C4-2B (cell line): ENCODE results near the gene C22orf39.
A peak's percentile ranks its signal among the peaks of the same experiment; 100 is the strongest.
"Not testable (repeated sequence)": the region's sequence is repeated elsewhere in the genome, so short reads cannot be mapped to it uniquely, and the experiment has no call there.

Source experiments
- H3K27ac ChIP-seq: fragments of 450-650 bp; 2 replicates; pipeline ENCODE4 v1.5.1; 2017
- ZFX ChIP-seq: fragments of 450-650 bp; IDR thresholded peaks from 2 replicates; pipeline ENCODE4 v1.6.1; 2017
- TF ChIP-seq, protein P1 (sequence below): fragments of 450-650 bp; conservative IDR thresholded peaks from 2 replicates; pipeline ENCODE4 v1.5.1; 2017; ENCODE audit warnings: mild to moderate bottlenecking

The C22orf39 gene

GRCh38 chr22:19440411-19441195 lies 6.9 kb downstream of the C22orf39 start:
- H3K27ac ChIP-seq, result no peak overlapping the region
- TF ChIP-seq, protein P1, sequence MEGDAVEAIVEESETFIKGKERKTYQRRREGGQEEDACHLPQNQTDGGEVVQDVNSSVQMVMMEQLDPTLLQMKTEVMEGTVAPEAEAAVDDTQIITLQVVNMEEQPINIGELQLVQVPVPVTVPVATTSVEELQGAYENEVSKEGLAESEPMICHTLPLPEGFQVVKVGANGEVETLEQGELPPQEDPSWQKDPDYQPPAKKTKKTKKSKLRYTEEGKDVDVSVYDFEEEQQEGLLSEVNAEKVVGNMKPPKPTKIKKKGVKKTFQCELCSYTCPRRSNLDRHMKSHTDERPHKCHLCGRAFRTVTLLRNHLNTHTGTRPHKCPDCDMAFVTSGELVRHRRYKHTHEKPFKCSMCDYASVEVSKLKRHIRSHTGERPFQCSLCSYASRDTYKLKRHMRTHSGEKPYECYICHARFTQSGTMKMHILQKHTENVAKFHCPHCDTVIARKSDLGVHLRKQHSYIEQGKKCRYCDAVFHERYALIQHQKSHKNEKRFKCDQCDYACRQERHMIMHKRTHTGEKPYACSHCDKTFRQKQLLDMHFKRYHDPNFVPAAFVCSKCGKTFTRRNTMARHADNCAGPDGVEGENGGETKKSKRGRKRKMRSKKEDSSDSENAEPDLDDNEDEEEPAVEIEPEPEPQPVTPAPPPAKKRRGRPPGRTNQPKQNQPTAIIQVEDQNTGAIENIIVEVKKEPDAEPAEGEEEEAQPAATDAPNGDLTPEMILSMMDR, result no peak
- TF ChIP-seq ZFX, result no peak

DNA sequence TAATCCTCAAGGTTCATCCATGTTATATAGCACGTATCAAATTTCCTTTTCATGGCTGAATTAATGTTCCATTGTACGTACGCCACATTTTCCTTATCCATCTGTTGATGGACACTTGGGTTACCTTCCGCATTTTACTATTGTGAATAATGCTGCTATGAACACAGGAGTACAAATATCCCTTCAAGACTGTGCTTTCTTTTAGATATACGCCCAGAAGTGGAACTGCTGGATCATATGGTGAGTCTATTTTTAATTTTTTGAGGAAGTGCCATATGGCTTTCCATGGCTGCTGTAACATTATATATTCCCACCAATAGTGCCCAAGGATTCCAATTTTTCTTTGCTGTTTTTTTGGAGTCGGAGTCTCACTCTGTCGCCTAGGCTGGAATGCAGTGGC lies 9.2 kb downstream of the C22orf39 start:
- H3K27ac ChIP-seq, result no peak overlapping the region
- TF ChIP-seq ZFX, result no peak
- TF ChIP-seq, protein P1, result no peak

GRCh38 chr22:19436444-19437161 lies 10.9 kb downstream of the C22orf39 start:
- H3K27ac ChIP-seq, result not testable (repeated sequence)

DNA sequence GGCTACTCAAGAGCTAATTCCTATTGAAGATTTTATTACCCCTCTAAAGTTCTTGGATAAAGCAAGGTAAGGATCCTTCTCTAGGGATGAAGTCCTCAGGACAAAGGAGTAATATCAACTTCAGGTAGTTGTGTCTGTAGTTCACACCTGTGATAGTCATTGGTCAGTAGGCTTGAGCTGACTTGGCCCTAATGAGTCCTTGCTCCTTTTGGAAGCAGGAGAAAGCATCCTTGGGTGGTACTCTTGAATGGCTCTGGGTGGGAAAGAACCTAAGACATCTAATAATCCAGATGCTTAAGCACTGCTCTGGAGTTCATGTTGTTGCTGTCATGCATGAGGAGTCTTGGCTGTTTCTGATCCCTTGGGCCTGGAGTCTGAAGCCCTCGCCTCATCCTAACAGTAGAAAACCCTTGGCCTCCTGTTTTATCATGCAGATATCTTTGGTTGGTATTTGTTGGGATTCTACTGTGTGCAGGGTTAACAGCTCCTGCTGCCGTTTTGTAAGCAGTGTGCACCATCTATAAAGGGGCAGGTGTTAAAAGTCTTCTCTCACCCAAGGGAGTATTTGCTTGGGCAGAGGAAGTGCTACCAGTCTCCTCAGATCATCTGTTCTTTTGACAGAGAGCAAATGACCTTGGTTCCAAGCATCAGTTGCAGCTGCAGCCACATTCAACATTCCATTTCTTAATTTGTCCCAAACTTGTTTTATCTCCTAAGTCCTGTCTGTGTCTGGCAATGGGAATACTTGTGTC lies 12.5 kb downstream of the C22orf39 start:
- TF ChIP-seq, protein P1, result no peak
- TF ChIP-seq ZFX, result no peak
- H3K27ac ChIP-seq, result no peak overlapping the region

GRCh38 chr22:19434401-19434800 lies 13.1 kb downstream of the C22orf39 start:
- TF ChIP-seq, protein P1, result no peak
- no peak for TF ChIP-seq ZFX
- no peak overlapping the region for H3K27ac ChIP-seq

GRCh38 chr22:19432133-19432851 lies 15.2 kb downstream of the C22orf39 start, which contains the start of gene MRPL40:
MRPL40 (plus strand) TSS chr22:19432545; CDS start chr22:19432555, 10 bp downstream.
- peak within 1 kb of the TSS; percentile 89 for H3K27ac ChIP-seq
- TF ChIP-seq, protein P1, result no peak
- TF ChIP-seq ZFX, result peak; percentile 76

GRCh38 chr22:19431649-19432132 lies 15.8 kb downstream of the C22orf39 start, which contains the start of gene HIRA:
HIRA (minus strand) TSS chr22:19431733; CDS start chr22:19431476, 257 bp downstream.
- TF ChIP-seq ZFX, result peak; percentile 78
- TF ChIP-seq, protein P1, result no peak
- peak within 1 kb of the TSS; percentile 89 for H3K27ac ChIP-seq
